ENCODE measurements around the gene RAB39A. TPM values are rescaled to one million over a fixed set of nuclear protein-coding genes. Genes with fewer than 3 reads are reported as not detected.

The RAB39A gene
- total and polyA plus RNA-seq, 4 donors, result 0.14 to 3.5 (median 0.92) TPM

DNA sequence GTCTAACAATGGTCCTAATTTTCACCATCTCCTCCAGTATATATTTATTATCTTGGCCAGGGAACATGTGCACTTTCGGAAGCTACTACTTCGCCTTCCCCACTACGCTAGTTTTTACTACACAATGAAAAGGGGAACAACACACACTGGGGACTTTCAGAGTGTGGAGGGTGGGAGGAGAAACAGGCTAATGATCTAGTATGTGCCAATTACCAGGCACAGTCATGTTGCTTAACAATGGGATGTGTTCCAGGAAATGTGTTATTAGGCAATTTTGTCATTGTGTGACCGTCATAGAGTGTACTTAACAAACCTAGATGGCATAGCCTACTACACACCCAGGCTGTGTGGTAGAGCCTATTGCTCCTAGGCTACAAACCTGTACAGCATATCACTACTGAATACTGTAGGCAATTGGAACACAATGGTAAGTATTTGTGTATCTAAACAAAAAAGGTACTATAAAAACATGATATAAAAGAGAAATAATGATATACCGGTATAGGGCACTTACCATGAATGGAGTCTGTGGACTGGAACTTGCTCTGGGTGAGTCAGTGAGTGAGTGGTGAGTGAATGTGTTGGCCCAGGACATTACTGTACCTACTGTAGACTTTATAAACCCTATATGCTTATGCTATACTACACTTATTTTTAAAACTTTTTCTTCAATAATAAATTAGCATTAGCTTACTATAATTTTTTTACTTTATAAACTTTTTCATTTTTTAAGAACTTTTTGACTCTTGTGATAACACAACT lies 60.3 kb downstream of the RAB39A start:
- no peak for DNase-seq (ENCODE audit: low spot score)
- no peak overlapping the region for H3K27ac ChIP-seq (ENCODE audit: low read depth in 1 of 2, low read length in 2 of 2)
- H3K9ac ChIP-seq (ENCODE audit: low read depth in 1 of 2, low read length in 2 of 2), result no peak overlapping the region
- WGBS, result 71% methylated on average over 5 of the region's 5 CpGs
- H3K36me3 ChIP-seq (ENCODE audit: control insufficient read depth in 4 of 4, insufficient read depth in 3 of 4, low read depth in 1 of 4, low read length in 3 of 4), result no peaks in the 10 kb centered on the region
- H3K27me3 ChIP-seq (ENCODE audit: control insufficient read depth in 4 of 4, insufficient read depth in 4 of 4, low read length in 3 of 4), result no peaks in the 10 kb centered on the region
- no peaks in the 10 kb centered on the region for H3K9me3 ChIP-seq (ENCODE audit: control insufficient read depth in 4 of 4, low read length in 3 of 4)
- TF ChIP-seq JUND (IDR thresholded peaks at IDR 0.05) (no peak), RXRA (IDR thresholded peaks at IDR 0.05) (peak in 1 of 2 donors; percentile 16), HNF4A (conservative IDR thresholded peaks at IDR 0.05) (peak in 1 of 2 donors; percentile 10)
- TF ChIP-seq, protein P1, sequence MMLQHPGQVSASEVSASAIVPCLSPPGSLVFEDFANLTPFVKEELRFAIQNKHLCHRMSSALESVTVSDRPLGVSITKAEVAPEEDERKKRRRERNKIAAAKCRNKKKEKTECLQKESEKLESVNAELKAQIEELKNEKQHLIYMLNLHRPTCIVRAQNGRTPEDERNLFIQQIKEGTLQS (IDR thresholded peaks at IDR 0.05), result no peak
- no peaks in the 10 kb centered on the region for H3K4me1 ChIP-seq (ENCODE audit: control insufficient read depth in 4 of 4, insufficient read depth in 4 of 4, low read length in 3 of 4)
- H3K4me3 ChIP-seq (ENCODE audit: low read depth in 1 of 3, low read length in 3 of 3), result no peak overlapping the region

DNA sequence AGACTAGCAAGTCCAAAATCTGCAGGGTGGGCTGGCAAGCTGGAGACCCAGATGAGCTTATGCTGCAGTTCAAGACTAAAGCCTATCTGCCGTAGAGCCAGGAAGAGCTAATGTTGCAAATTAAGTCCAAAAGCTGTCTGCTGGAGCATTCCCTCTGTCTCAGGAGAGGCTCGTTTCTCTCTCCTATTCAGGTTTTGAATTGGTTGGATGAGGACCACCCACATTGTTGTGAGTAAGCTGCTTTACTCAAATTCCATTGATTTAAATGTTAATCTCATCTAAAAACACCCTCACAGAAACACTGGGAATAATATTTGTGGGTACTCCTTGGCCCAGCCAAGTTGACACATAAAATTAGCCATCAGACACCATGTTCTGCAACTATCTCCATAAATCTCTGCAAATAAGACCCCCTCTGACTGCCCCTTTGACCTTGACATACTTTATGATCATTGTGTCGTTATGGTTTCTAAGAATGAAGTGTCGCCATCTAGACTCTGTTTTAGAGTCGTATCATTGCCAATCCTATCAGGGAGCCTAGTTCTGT lies 63.7 kb downstream of the RAB39A start:
- TF ChIP-seq FOXA1 (IDR thresholded peaks at IDR 0.05) (no peak), RXRA (IDR thresholded peaks at IDR 0.05) (no peak), FOXA2 (IDR thresholded peaks at IDR 0.05) (no peak), MAX (IDR thresholded peaks at IDR 0.05) (no peak), RAD21 (IDR thresholded peaks at IDR 0.05) (no peak), YY1 (IDR thresholded peaks at IDR 0.05) (no peak), JUND (IDR thresholded peaks at IDR 0.05) (no peak), EGR1 (IDR thresholded peaks at IDR 0.05; ENCODE audit: low read depth in 2 of 2) (no peak), TAF1 (conservative IDR thresholded peaks at IDR 0.05) (no peak), REST (IDR thresholded peaks at IDR 0.05) (no peak), SP1 (IDR thresholded peaks at IDR 0.05) (no peak), HNF4A (conservative IDR thresholded peaks at IDR 0.05) (no peak), NR2F2 (IDR thresholded peaks at IDR 0.05) (no peak)
- TF ChIP-seq, protein P2, sequence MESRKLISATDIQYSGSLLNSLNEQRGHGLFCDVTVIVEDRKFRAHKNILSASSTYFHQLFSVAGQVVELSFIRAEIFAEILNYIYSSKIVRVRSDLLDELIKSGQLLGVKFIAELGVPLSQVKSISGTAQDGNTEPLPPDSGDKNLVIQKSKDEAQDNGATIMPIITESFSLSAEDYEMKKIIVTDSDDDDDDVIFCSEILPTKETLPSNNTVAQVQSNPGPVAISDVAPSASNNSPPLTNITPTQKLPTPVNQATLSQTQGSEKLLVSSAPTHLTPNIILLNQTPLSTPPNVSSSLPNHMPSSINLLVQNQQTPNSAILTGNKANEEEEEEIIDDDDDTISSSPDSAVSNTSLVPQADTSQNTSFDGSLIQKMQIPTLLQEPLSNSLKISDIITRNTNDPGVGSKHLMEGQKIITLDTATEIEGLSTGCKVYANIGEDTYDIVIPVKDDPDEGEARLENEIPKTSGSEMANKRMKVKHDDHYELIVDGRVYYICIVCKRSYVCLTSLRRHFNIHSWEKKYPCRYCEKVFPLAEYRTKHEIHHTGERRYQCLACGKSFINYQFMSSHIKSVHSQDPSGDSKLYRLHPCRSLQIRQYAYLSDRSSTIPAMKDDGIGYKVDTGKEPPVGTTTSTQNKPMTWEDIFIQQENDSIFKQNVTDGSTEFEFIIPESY (IDR thresholded peaks at IDR 0.05), result no peak
- TF ChIP-seq, protein P1 (IDR thresholded peaks at IDR 0.05), result no peak
- 82% methylated on average over 5 of the region's 5 CpGs for WGBS
- no peaks in the 10 kb centered on the region for H3K36me3 ChIP-seq (ENCODE audit: control insufficient read depth in 4 of 4, insufficient read depth in 3 of 4, low read depth in 1 of 4, low read length in 3 of 4)
- H3K27me3 ChIP-seq (ENCODE audit: control insufficient read depth in 4 of 4, insufficient read depth in 4 of 4, low read length in 3 of 4), result no peaks in the 10 kb centered on the region
- DNase-seq (ENCODE audit: low spot score), result no peak
- H3K27ac ChIP-seq (ENCODE audit: low read depth in 1 of 2, low read length in 2 of 2), result no peak overlapping the region
- H3K9ac ChIP-seq (ENCODE audit: low read depth in 1 of 2, low read length in 2 of 2), result no peak overlapping the region
- no peak overlapping the region for H3K4me3 ChIP-seq (ENCODE audit: low read depth in 1 of 3, low read length in 3 of 3)
- H3K9me3 ChIP-seq (ENCODE audit: control insufficient read depth in 4 of 4, low read length in 3 of 4), result no peaks in the 10 kb centered on the region
- no peaks in the 10 kb centered on the region for H3K4me1 ChIP-seq (ENCODE audit: control insufficient read depth in 4 of 4, insufficient read depth in 4 of 4, low read length in 3 of 4)
